IMR-90 (cell line): ENCODE results near the gene PEAK1. TPM values are rescaled to one million over a fixed set of nuclear protein-coding genes. Genes with fewer than 3 reads are reported as not detected.

ENCODE experiments used
- ATAC-seq: fragments of 200-7000 bp; cut with Tn5 transposase; 2 replicates; pipeline ENCODE4 v1.9.1; 2020; ENCODE audit warnings: low read depth, mild to moderate bottlenecking, moderate library complexity
- BruUV-seq: library from RNA; stranded (reverse); fragments of 400-500 nt; replicated peaks from 2 replicates; lab custom pipeline; 2021; lab: Mats Ljungman, UMichigan
- CTCF ChIA-PET: fragments of 300-600 bp; formaldehyde crosslinking; extraction: SDS; loops from one replicate; lab custom pipeline; 2021; ENCODE audit warnings: antibody characterized with exemption; lab: Yijun Ruan, JAX
- POLR2A ChIA-PET: fragments of 300-600 bp; sonication (Branson Sonifier 250); formaldehyde crosslinking; loops from one replicate; lab custom pipeline; 2022; ENCODE audit warnings: antibody characterized with exemption; ENCODE audit not compliant: unreplicated experiment; lab: Charles Lee
- DNase-seq: peaks from one replicate; pipeline ENCODE4 v3.0.0; 2013
- H2AFZ ChIP-seq: replicated peaks from 2 replicates; pipeline ENCODE3; 2013; ENCODE audit warnings: low read length, mild to moderate bottlenecking; ENCODE audit not compliant: poor library complexity
- H2AK5ac ChIP-seq: 2 replicates; pipeline ENCODE4 v1.6.1; 2013; ENCODE audit warnings: low read depth, low read length, inconsistent platforms
- H2AK9ac ChIP-seq: replicated peaks from 2 replicates; pipeline ENCODE3; 2013; ENCODE audit warnings: mild to moderate bottlenecking, low read depth, low read length, moderate library complexity; ENCODE audit not compliant: poor library complexity
- H2BK120ac ChIP-seq: 2 replicates; pipeline ENCODE4 v1.6.1; 2013; ENCODE audit warnings: low read depth, low read length, inconsistent platforms
- H2BK15ac ChIP-seq: 3 replicates; pipeline ENCODE4 v1.6.1; 2013; ENCODE audit warnings: low read depth, low read length, inconsistent platforms
- H2BK20ac ChIP-seq: 2 replicates; pipeline ENCODE4 v1.6.1; 2013; ENCODE audit warnings: low read depth, mild to moderate bottlenecking, inconsistent platforms, low read length, moderate library complexity
- H2BK5ac ChIP-seq: 2 replicates; pipeline ENCODE4 v1.6.1; 2013; ENCODE audit warnings: mild to moderate bottlenecking, low read depth, low read length, inconsistent platforms; ENCODE audit not compliant: poor library complexity, severe bottlenecking
- H3K14ac ChIP-seq: replicated peaks from 2 replicates; pipeline ENCODE4 v1.6.1; 2013; ENCODE audit warnings: low read depth, low read length, inconsistent platforms
- H3K18ac ChIP-seq: 2 replicates; pipeline ENCODE4 v1.6.1; 2013; ENCODE audit warnings: low read depth, low read length, control low read depth
- H3K23ac ChIP-seq: 2 replicates; pipeline ENCODE4 v1.6.1; 2013; ENCODE audit warnings: low read depth, low read length, inconsistent platforms
- H3K27ac ChIP-seq: 2 replicates; pipeline ENCODE4 v1.5.1; 2013; ENCODE audit warnings: mild to moderate bottlenecking, control low read depth, low read length; ENCODE audit not compliant: insufficient read depth
- H3K27me3 ChIP-seq: 2 replicates; pipeline ENCODE4 v1.6.1; 2013; ENCODE audit warnings: low read length; ENCODE audit not compliant: control insufficient read depth, insufficient read depth
- H3K36me3 ChIP-seq: 2 replicates; pipeline ENCODE4 v1.6.1; 2013; ENCODE audit warnings: low read length, mixed read lengths; ENCODE audit not compliant: control insufficient read depth, insufficient read depth
- H3K4ac ChIP-seq: 2 replicates; pipeline ENCODE4 v1.6.1; 2013; ENCODE audit warnings: low read depth, low read length, inconsistent platforms
- H3K4me1 ChIP-seq: 2 replicates; pipeline ENCODE4 v1.6.1; 2013; ENCODE audit warnings: low read length, mixed read lengths; ENCODE audit not compliant: control insufficient read depth, insufficient read depth
- H3K4me2 ChIP-seq: 2 replicates; pipeline ENCODE4 v1.6.1; 2013; ENCODE audit warnings: low read depth, mild to moderate bottlenecking, control low read depth, low read length, moderate library complexity
- H3K4me3 ChIP-seq: 2 replicates; pipeline ENCODE4 v1.5.1; 2013; ENCODE audit warnings: low read depth, mild to moderate bottlenecking, control low read depth, low read length, moderate library complexity; ENCODE audit not compliant: insufficient read depth
- H3K56ac ChIP-seq: 2 replicates; pipeline ENCODE4 v1.6.1; 2013; ENCODE audit warnings: low read length, inconsistent platforms; ENCODE audit not compliant: insufficient read depth; ENCODE audit errors: extremely low read depth
- H3K79me1 ChIP-seq, 2 experiments: 2 replicates each; pipeline ENCODE4 v1.6.1; 2013; ENCODE audit warnings: low read length in 2 of 2, inconsistent platforms in 1 of 2, low read depth in 1 of 2
- H3K9ac ChIP-seq: 2 replicates; pipeline ENCODE4 v1.6.1; 2013; ENCODE audit warnings: low read depth, low read length, control low read depth
- H3K9me1 ChIP-seq: 2 replicates; pipeline ENCODE4 v1.6.1; 2013; ENCODE audit warnings: low read length, inconsistent platforms; ENCODE audit not compliant: insufficient read depth
- H3K9me3 ChIP-seq: 2 replicates; pipeline ENCODE4 v1.6.1; 2013; ENCODE audit warnings: low read length; ENCODE audit not compliant: control insufficient read depth, insufficient read depth
- H4K20me1 ChIP-seq: 2 replicates; pipeline ENCODE4 v1.6.1; 2013; ENCODE audit warnings: low read length, inconsistent platforms; ENCODE audit not compliant: insufficient read depth
- H4K5ac ChIP-seq: 2 replicates; pipeline ENCODE4 v1.6.1; 2013; ENCODE audit warnings: mild to moderate bottlenecking, low read depth, low read length, control low read depth
- H4K8ac ChIP-seq, 2 experiments: 2 replicates each; pipeline ENCODE4 v1.6.1; 2013; ENCODE audit warnings: low read depth in 2 of 2, low read length in 2 of 2, control low read depth in 1 of 2, inconsistent platforms in 1 of 2
- H4K91ac ChIP-seq: 2 replicates; pipeline ENCODE4 v1.6.1; 2013; ENCODE audit warnings: low read depth, low read length, inconsistent platforms; ENCODE audit not compliant: insufficient read depth
- CEBPB ChIP-seq: IDR thresholded peaks from 2 replicates; pipeline ENCODE4 v1.6.1; 2012; ENCODE audit warnings: low read depth, low read length, improper control_type of control experiment
- CHD1 ChIP-seq: IDR thresholded peaks from 2 replicates; pipeline ENCODE4 v1.6.1; 2012; ENCODE audit warnings: low read depth, low read length, improper control_type of control experiment
- CTCF ChIP-seq: conservative IDR thresholded peaks from 2 replicates; pipeline ENCODE4 v1.5.1; 2012; ENCODE audit warnings: mild to moderate bottlenecking, low read depth, low read length, improper control_type of control experiment
- ELK1 ChIP-seq: fragments of 150-350 bp; IDR thresholded peaks from 2 replicates; pipeline ENCODE4 v1.6.1; 2016; ENCODE audit warnings: low read depth, mild to moderate bottlenecking, low read length, moderate library complexity, borderline replicate concordance
- MAFK ChIP-seq: IDR thresholded peaks from 2 replicates; pipeline ENCODE4 v1.6.1; 2012; ENCODE audit warnings: low read depth, low read length, improper control_type of control experiment
- MAZ ChIP-seq: IDR thresholded peaks from 2 replicates; pipeline ENCODE4 v1.6.1; 2012; ENCODE audit warnings: low read depth, mild to moderate bottlenecking, low read length, improper control_type of control experiment, moderate library complexity, borderline replicate concordance
- MXI1 ChIP-seq: IDR thresholded peaks from 2 replicates; pipeline ENCODE4 v1.6.1; 2012; ENCODE audit warnings: low read depth, mild to moderate bottlenecking, low read length, moderate library complexity, borderline replicate concordance
- POLR2A ChIP-seq: IDR thresholded peaks from 2 replicates; pipeline ENCODE4 v1.6.1; 2012; ENCODE audit warnings: mild to moderate bottlenecking, low read depth, low read length
- RAD21 ChIP-seq: IDR thresholded peaks from 2 replicates; pipeline ENCODE4 v1.6.1; 2012; ENCODE audit warnings: low read length, improper control_type of control experiment
- SMC3 ChIP-seq: fragments of 150-350 bp; IDR thresholded peaks from 2 replicates; pipeline ENCODE4 v1.6.1; 2016; ENCODE audit warnings: low read depth, mild to moderate bottlenecking, antibody characterized with exemption, low read length, moderate library complexity
- USF2 ChIP-seq: fragments of 150-350 bp; IDR thresholded peaks from 2 replicates; pipeline ENCODE4 v1.6.1; 2017; ENCODE audit warnings: mild to moderate bottlenecking, antibody characterized with exemption, low read length, low read depth
- WGBS, 2 experiments: methylation state at CpG; one replicate each; pipeline versions ENCODE4 v1.1.5 to v1.1.7; 2013; ENCODE audit warnings: missing lambda C conversion rate in 2 of 2; ENCODE audit not compliant: insufficient read length in 1 of 2; ENCODE audit errors: extremely low coverage in 2 of 2; 5-methylcytosine and 5-hydroxymethylcytosine counted together
- dilution Hi-C: fragments of 300-500 bp; cut with HindIII; formaldehyde crosslinking; loops from one replicate; pipeline ENCODE4 v1.14.3; 2018; ENCODE audit warnings: low sequenced_read_pairs; ENCODE audit not compliant: unreplicated experiment
- in situ Hi-C: fragments of 300-500 bp; cut with MboI; formaldehyde crosslinking; loops from 3 replicates; pipeline ENCODE4 v1.14.3; 2019; ENCODE audit warnings: low sequenced_read_pairs, inconsistent platforms, mixed read lengths
- intact Hi-C: fragments of 100-400 bp; cut with micrococcal nuclease; formaldehyde crosslinking; loops from 2 replicates; pipeline ENCODE4 v1.10.0; 2022
- polyA plus RNA-seq, 3 experiments: library from polyadenylated mRNA; depleted of rRNA; stranded (reverse); fragments of >200 nt; gene quantifications; 2 replicates each; pipeline ENCODE4 v1.2.3, GENCODE V29; 2012; ENCODE audit warnings: low replicate concordance in 1 of 3
- total RNA-seq: library from RNA; depleted of rRNA; stranded (reverse); fragments of >200 nt; gene quantifications from 2 replicates; pipeline ENCODE4 v1.2.3, GENCODE V29; 2012

Gene PEAK1
- total and polyA plus RNA-seq, 2 of the 4 experiments (the other 2 are of a cell fraction) = 21.5 to 43.9 TPM

- Histone ChIP-seq H3K14ac (no peak overlapping the region), H3K4ac (no peak overlapping the region), H4K5ac (no peak overlapping the region), H3K4me1 (peaks cover 14% of the 10 kb centered on the region), H2BK5ac (no peak overlapping the region), H3K27me3 (no peaks in the 10 kb centered on the region), H3K9me3 (no peaks in the 10 kb centered on the region), H3K23ac (no peak overlapping the region), H2AK9ac (no peak overlapping the region), H4K91ac (no peak overlapping the region), H3K27ac (no peak overlapping the region), H3K36me3 (no peaks in the 10 kb centered on the region), H2BK120ac (no peak overlapping the region), H2BK20ac (no peak overlapping the region), H3K18ac (no peak overlapping the region), H3K4me2 (no peak overlapping the region), H2AFZ (no peak overlapping the region), H3K9me1 (peaks cover 14% of the 10 kb centered on the region), H3K79me1 (peaks cover 13 to 81% of the 10 kb centered on the region in 2 experiments; a peak in 3 of 4 replicates), H3K56ac (no peak overlapping the region), H3K9ac (no peak overlapping the region), H4K8ac (no peak overlapping the region), H2AK5ac (no peak overlapping the region), H2BK15ac (no peak overlapping the region), H3K4me3 (no peak overlapping the region), H4K20me1 (peaks cover 98% of the 10 kb centered on the region)
- no TSS peak for BruUV-seq
- intact Hi-C loops (no loop called here), dilution Hi-C loops (no loop called here), in situ Hi-C loops (no loop called here)
- TF ChIP-seq MAFK (no peak), CHD1 (no peak), ELK1 (no peak), SMC3 (no peak), POLR2A (no peak), USF2 (no peak), CTCF (no peak), CEBPB (no peak), RAD21 (no peak), MAZ (no peak), MXI1 (no peak)
- ATAC-seq = no peak
- POLR2A ChIA-PET = no interaction called here
- CTCF ChIA-PET = no interaction called here
- DNase-seq = no peak
- WGBS, 2 experiments = no CpG with 5 or more reads among the region's 2 CpGs
These were observed 6.8 kb downstream of the PEAK1 start for GRCh38 chr15:77412972-77413698.
